Loucy (cell line): Measurements from ENCODE around the gene SLC16A10.

Experiments
- EZH2phosphoT487 ChIP-seq: fragments of 200-600 bp; IDR thresholded peaks from 2 replicates; pipeline ENCODE4 v1.6.1; 2018; ENCODE audit warnings: antibody characterized with exemption, mild to moderate bottlenecking, moderate library complexity, borderline replicate concordance
- TF ChIP-seq, protein P1 (sequence below): fragments of 200-600 bp; sonication (generic); conservative IDR thresholded peaks from 2 replicates; pipeline ENCODE4 v1.5.1; 2014; ENCODE audit warnings: mild to moderate bottlenecking, antibody characterized with exemption, low read length

DNA sequence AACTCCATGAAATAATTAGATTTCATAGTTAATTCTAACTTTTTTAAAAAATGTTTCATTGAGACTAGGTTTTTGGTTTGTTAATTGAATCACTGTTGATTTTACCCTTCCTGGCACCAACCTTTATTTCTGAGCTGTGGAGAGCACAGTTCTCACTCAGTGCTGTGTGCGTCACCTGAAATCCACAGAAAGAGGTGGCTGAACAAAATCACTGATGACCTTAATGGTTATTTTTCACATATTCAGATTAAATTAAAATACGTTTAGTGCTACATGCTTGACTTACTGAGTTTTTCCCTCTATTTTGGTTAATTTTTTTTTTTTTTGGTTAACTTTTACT lies 89.4 kb downstream of the SLC16A10 start:
- TF ChIP-seq, protein P1, sequence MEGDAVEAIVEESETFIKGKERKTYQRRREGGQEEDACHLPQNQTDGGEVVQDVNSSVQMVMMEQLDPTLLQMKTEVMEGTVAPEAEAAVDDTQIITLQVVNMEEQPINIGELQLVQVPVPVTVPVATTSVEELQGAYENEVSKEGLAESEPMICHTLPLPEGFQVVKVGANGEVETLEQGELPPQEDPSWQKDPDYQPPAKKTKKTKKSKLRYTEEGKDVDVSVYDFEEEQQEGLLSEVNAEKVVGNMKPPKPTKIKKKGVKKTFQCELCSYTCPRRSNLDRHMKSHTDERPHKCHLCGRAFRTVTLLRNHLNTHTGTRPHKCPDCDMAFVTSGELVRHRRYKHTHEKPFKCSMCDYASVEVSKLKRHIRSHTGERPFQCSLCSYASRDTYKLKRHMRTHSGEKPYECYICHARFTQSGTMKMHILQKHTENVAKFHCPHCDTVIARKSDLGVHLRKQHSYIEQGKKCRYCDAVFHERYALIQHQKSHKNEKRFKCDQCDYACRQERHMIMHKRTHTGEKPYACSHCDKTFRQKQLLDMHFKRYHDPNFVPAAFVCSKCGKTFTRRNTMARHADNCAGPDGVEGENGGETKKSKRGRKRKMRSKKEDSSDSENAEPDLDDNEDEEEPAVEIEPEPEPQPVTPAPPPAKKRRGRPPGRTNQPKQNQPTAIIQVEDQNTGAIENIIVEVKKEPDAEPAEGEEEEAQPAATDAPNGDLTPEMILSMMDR: no peak
- TF ChIP-seq EZH2phosphoT487: no peak
